HG02840 (cell line): Measurements from ENCODE around the gene CHN2.

ENCODE experiments used
- ATAC-seq: cut with Tn5 transposase; IDR thresholded peaks from one replicate; pipeline ENCODE4 v1.9.1; 2021; ENCODE audit warnings: mild to moderate bottlenecking, moderate library complexity, moderate number of reproducible peaks; ENCODE audit not compliant: unreplicated experiment, low FRiP score

The CHN2 gene

DNA sequence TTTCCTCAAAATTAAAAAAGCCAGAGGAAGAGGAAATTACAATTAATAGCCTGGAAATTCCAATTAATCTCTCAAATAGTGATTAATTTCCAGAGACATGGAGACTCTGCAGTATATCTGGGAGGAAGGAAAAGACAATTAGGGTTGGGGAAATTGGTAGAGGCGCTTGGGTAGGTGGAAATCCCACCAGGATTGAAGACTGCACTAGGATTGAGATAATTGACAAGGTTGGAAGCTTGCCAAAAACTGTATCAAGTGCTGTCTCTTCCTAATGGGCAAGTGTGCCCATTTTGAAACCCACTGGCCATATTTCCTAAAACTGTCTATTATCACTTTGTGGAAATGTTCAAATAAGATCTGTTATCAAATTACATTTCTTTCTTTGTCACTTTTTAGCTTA lies 21.6 kb downstream of the CHN2 start:
- no peak for ATAC-seq

DNA sequence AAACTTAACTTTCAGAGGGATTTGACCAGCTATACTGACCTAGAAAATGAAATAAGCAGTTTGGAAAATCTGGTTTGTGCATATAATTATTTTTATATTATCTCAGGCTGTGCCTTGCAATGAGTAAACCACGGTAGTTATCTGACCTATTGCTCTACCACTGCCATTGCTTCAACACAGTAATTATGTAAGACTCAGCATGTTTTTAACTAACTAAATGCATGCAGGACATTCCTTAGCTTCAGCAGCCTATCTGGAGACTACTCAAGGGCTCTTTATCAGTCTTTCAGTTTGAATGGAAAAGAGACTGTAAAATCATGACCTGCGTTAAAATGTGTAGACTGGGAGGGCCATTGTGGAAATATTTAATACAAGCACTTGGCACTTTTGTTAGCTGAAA lies 22.5 kb downstream of the CHN2 start:
- ATAC-seq, result no peak

DNA sequence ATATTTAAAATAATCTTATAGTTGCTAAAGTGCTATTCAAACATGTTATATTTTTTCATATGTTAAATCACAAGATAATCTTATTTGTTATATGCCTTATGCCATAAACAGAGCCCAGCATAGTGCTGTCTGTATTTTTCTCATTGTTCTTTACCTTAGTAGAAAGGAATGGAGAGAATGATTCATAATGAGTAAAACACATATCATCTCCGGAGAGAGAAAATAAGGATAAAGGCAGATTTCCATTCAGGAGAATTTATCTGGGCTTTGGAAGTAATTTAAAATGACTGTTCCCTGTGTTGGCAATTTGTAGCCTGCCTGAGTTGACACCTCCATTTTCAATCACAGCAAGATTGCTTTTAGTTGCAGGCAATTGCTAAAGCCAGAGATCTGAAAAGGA lies 30.2 kb downstream of the CHN2 start:
- no peak for ATAC-seq

DNA sequence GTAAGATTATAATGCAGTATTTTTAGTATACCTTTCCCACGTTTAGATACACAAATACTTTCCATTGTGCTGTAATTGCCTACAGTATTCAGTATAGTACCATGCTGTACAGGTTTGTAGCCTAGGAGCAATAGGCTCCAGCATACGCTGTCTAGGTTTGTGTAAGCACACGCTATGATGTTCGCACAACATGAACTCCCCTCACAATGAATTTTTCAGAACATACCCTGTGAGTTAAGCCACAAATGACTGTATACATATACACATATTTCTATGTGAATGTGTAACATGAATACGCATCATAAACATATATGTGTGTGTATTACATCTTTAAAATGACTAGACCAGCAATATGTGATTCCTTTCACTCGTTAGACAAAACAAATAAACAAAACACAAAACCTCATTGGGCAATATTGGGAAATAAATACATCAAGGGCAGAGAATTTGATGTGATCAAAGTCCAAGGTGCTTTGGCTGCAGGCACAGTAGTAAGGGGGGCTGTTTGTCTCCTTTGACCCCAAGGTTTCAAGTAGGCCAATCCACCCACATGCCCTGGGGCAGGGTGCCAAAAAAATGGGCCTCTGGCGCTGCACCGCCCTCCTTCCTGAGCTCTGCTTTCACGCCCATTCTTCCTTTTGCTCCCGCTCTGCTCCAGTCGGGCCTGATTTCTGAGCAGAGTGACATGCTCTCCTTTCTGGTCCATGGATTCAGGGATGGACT lies 33.9 kb downstream of the CHN2 start:
- no peak for ATAC-seq

DNA sequence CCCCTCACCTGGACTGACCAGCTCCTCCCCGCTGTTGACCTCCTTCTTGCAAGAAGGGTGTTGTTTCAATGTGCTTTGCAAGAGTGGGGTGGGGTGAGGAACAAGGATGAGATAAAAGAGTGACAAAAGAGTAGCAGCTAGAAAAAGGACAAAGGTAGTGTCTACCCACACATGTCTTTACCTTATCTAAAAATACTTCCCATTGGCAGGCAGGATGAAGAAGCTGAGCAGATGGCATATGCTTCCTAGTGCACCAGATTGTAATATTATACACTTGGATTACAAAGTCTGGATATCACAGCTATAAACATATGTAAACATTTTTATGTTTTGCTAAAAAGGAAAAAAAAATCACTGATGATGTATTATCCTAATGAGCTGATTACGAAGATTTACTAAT lies 34.5 kb downstream of the CHN2 start:
- no peak for ATAC-seq

DNA sequence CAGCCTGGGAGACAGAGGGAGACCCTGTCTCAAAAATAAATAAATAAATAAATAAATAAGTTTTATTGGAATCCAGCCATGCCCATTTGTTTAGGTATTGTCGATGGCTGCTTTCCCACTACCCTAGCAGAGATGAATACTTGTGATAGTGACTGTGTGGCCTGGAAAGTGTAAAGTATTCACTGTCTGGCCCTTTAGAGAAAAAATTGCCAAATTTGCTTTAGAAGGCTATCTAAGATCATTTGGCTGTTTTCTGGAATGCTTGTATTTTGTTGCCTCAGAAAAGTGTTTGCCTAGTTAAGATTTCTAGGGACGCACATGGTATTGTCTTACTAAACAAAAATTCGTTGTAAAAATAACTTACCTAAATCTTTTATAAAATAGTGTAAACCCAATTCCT lies 35.4 kb downstream of the CHN2 start:
- no peak for ATAC-seq

DNA sequence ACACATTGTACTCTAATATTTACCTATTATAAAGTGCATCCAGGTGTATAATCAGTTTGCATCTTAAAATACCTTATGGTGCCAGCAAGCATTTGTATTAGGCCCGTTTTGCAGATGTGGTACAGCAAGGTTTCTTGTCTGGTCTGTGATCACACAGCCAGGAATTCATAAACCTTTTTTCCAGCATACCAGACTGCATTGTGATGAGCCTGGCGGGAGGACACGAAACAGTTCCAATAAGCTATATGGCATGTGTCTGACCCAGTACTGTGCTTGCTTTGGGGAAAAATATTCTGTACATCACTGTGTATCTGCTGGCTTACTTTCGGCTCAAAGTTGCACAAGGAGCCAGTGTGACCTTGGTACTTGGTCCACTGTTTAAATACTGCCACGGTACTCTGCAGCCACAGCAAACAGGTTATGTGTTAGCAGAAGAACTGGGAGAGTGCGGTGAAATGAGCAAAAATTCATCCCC lies 36.3 kb downstream of the CHN2 start:
- no peak for ATAC-seq

DNA sequence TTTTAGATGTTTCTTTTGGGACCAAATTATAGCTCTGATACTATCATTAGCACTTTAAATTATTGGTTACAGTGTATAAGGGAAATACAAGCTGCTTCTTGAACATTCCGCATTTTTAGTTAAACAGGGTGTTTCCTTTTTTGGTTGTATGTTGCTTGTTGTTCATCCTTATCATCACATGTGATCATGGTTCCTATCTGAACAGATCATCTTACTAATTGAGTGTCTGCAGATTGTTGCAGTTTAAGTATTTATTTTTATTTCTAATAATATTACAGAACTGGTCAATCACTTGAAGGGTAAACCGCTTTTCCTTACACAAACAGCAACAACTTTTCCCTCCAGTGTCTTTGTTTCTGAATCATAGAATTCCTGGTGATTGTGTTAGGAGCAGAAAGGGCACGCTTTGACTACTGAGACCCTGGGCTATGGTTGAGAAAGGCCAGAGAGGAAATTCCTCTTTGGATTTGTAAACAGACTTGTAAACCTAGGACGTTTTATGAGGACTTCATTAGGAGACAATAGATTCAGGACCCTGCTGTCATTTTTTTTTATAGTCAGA lies 37.2 kb downstream of the CHN2 start:
- ATAC-seq, result no peak

DNA sequence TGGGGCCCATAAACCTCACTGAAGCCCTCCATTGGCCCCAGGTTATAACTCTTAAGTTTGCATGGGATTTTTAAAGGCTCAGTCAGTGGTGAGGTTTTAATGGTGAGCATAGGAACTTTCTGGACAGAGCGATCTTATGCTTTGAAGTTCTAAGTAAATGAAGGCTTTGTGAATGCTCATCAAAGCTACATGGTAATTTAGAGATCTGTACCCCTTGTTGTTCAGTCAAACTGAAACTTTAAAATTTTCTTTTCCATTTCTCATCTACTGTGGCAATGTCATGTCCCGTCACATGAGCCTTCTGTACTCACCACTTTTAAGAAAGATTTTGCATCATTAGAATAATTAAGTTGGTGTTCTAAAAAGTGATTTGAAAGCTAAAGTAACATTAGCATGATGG lies 39.9 kb downstream of the CHN2 start:
- no peak for ATAC-seq

DNA sequence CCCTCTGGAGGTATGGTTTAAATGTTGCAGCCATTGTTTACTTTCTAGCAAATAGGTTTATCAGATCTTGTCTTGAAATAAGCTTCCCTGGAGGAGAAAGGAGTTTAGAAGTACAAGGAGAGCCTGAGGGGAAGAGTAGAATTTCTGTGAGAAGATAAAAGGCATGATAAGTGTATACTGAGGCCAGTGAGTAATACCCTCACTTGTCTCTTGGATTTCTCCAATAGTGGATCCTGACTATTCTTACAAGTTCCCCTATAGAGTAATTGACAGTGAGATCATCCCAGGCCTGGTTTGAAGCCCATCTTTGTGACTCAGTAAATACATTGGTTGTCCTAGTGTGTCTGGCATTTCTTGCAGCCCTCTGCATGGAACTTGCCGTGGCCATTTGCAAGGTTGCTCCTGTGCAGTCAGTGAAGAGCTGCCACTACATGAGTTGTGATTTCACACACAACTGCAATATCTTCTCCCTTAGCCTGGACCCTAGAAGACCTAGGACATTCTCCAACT lies 41.6 kb downstream of the CHN2 start:
- no peak for ATAC-seq

DNA sequence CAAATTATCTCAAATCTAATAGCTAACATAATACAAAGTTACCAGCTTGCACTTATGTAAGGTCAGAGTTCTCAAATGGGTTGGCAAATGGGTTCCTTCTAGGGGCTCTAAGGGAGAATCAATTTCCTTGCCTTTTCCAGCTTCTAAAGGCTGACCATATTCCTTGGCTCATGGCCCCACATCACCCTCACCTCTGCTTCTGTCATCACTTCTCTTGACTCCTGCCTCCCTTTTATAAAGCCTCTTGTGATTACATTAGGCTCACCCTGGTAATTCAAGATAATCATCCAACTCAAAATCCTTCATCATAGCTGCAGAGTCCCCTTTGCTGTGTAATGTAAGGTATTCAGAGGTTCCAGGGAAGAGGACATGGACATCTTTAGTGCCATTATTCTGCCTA lies 42.1 kb downstream of the CHN2 start:
- ATAC-seq, result no peak

DNA sequence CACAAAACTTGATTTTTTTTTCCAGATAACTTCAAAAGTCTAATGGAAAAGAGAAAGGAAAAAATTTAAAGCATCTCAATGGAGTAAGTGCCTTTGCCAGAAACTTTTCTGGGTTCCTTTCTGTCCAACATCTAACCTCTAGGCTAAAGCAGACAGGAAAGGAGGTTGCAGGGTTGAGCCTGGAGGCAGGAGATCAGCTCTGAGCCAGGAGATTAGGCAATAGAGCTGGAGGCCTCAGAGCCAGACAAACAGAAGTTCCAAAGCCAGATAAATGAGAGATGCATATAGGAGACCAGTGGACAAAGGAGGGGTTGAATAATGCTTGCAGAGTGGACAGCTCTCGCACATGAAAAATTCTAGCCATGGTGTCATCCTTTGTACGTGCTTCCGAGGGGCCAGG lies 42.9 kb downstream of the CHN2 start:
- ATAC-seq, result no peak

DNA sequence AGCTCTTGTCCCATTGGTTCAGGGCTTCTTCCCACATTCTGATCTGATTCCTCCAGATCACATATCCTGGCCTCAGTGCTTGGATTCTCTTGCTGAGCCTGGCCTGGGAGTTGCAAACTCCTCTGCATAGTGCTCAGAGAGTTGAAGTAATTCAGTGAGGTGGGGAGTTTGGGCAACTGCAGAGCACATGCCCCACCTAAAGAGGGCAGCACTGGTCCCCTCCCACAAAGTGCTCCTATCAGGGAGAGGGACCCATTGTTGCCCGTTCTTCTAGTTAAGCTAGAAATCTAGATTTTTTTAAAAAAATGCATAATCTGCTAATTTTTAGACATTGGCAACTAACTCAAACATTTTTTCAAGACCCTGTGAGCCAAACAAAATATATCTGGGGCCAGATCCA lies 45.1 kb downstream of the CHN2 start:
- no peak for ATAC-seq

DNA sequence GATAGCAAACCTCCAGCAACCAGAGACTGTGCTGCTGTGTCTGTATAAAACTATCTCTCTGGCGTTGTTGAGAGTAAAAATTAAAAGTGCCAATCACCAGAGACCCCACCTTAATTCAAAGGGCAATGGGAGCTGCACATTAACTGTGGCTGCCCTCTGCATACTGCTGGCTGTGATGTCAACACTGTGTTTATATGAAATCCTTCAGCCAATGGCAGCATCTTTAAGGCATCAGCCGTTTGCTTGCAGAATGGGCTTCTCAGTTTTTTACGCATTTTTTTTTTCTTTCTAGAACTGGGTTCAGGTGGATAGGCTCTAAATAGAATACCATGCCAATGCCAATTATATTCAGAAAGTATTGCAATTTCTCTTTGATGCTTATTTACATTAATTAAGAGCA lies 47.7 kb downstream of the CHN2 start:
- no peak for ATAC-seq

DNA sequence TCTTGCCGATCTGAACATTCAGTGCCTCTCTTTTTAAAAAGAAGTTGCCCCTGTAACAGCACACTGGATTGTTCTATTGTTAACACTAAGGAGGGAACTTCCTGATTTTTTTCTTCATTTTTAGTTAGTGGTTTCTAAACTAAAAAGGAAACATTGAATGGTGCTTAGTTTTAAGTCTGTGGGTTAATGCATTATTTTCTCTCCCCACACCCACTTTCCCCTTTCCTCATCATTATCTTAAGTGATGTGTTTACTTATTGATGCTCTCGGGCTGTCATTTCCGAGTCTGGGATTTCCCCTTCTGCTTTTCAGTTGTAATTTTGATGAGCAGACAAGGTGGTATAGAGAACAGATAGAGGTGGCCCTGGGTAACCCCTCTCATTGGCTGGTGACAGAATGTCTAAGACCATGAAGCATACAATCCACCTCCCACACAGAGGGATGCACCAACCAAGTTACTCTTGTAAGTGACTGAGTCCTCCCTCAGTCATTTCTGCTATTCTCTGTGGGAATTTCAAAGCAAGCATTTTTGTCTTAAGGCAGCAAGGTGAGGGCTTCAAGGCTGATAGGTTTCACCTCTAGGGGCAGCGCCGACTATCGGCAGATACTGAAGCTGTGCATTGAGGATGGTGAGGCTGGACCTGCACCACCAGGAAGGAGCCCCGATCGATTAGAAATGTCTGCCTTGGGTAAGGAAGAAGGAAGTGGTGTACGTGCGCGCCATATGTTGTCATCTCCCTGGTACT lies 49.5 kb downstream of the CHN2 start:
- ATAC-seq, result no peak

DNA sequence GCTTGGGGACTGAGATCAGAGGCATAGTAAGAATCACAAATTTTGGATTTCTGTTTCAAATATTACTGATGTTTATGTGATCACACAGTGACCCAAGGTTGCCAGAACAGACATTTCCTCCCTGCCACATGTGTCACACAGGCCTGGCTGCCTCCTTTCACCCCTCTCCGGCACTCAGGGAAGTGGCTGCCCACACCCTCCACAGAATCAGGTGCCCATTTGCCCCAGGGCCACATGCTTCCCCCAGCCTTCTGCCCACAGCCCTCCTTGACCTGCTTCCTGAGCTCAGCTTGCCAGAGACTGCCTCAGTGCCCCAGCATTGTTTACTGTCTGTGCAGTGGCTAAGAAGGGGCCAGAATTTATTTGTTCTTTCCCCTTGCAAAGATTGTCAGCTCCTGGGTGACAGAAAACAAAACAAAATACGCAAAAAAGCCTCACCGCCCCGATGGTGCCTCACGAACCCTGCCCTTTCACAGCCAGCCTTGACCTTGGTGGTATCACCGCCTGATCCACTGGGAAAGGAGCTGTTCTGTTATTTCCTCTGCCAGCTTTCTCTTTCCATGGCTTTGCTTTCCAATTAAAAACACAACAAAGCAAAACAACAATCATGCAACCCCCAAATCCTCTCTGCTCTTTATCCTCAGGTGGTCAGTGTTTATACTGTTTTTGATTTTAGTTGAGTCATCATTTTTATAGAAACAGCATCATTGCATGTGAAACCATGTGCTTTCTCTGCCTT lies 52.8 kb downstream of the CHN2 start:
- no peak for ATAC-seq

DNA sequence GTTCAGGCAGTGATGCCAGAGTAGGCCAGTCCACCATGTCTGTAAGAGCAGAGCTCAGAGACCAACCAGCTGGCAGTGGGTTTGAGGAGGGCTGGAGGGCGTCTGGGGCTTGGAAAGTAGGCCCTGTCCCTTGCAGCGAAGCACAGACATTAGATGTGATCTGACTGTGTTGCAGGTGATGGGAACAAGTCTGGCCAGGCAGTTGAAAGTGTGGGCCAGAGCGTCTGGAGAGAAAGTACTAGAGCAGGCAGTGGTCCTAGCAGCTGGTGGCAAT lies 53.3 kb downstream of the CHN2 start:
- no peak for ATAC-seq

DNA sequence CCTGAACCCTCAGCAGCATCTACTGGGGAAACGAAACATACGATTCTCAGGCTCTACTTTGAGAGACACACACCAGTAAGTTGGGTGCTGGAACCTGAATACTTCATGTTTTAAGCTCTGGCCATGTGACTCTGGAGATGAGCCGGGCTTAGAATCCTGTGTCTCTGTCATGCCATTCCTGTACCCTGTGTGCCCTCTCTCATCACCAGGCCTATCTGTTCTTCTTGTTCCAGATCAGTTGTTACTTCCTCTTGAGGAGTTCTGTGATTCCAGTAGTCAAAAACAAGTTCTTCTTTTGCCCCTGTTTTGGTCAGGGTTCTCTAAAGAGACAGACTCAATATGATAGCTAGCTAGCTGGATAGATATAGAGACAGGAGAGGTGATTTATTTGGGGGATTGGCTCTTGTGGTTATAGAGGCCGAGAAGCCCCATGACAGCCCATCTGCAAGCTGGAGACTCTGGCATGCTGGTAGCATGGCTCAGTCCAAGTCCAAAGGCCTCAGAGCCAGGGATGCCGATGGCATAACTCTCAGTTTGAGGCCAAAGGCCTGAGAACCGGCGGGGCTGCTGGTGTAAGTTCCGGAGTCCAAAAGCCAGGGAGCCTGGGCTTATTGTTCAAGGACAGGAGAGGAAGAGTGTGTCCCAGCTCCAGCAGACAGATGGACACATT lies 54.3 kb downstream of the CHN2 start:
- ATAC-seq, result no peak

DNA sequence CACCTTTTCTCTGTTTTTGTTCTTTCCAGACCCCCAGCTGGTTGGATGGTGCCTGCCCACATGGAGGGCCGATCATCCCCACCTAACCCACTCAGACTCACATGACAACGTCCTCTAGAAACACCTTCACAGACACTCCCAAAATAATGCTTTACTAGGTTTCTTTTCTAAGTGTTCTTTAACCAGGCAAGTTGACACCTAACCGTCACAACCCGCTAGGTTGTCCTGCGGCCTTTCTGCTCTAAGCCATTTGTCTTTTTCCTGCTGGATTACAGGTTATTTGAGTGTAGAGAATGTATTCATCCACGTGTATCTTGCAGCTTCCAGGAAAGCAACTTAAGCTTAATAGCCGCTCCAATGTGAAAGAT lies 54.8 kb downstream of the CHN2 start:
- no peak for ATAC-seq

DNA sequence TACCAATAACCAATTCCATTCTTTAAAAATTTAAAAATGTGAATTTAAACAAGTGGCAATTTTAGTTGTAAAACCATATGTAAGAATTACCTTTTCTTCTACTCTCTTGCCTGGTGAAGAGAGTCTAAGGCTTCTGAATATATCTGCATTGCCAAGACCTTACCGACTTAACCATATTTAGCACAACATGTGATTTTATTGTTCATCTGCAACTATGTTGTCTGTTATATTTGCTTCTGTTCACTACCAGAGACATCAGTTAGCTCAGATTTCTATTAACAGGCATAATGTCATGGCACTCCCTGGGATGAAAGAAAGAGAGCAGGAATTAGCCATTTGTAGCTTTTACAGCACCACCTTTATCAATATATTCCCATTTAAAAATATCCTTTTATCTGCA lies 55.3 kb downstream of the CHN2 start:
- ATAC-seq, result no peak

DNA sequence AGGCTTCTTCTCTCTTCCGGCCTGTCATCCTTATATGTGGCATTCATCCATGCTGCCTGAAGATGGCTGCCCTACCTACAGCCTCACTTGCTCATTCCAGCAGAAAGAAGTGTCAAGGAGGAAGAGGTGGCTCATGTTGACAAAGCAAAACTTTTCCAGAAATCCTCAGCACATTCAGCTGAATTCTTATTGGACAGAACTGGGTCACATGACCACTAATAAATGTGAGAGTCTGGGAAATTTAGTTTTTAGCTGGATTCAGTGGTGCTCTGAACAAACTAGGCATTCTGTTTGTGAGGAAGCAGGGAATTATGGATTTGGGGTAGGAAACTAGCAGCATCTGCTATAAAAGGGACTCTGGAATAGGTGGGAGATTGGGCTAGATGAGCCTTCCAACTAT lies 58.6 kb downstream of the CHN2 start:
- no peak for ATAC-seq
